Activated CD4-positive, alpha-beta T cell treated with anti-CD3 and anti-CD28 coated beads, Interleukin-2, amount 10 ng/mL, durations not matched to agents 24 days and 14 days (primary cell): Measurements from ENCODE around the gene AIF1L. TPM values are rescaled to one million over a fixed set of nuclear protein-coding genes. Genes with fewer than 3 reads are reported as not detected.
"Not testable (repeated sequence)": the region's sequence is repeated elsewhere in the genome, so short reads cannot be mapped to it uniquely, and the experiment has no call there.

Experiments
- DNase-seq: peaks from one replicate; pipeline ENCODE4 v3.0.0; 2022
- H3K27ac Mint-ChIP-seq: one replicate; pipeline ENCODE4 v1.8.0; 2022; ENCODE audit warnings: mild to moderate bottlenecking, mixed read lengths
- H3K27me3 Mint-ChIP-seq: one replicate; pipeline ENCODE4 v1.8.0; 2022; ENCODE audit warnings: mixed read lengths
- H3K36me3 Mint-ChIP-seq: one replicate; pipeline ENCODE4 v1.8.0; 2022; ENCODE audit warnings: low read depth, mild to moderate bottlenecking, mixed read lengths
- H3K4me1 Mint-ChIP-seq: one replicate; pipeline ENCODE4 v1.8.0; 2021; ENCODE audit warnings: mixed read lengths
- H3K4me3 Mint-ChIP-seq: one replicate; pipeline ENCODE4 v1.8.0; 2022; ENCODE audit warnings: mild to moderate bottlenecking, moderate library complexity, mixed read lengths
- H3K9me3 Mint-ChIP-seq: one replicate; pipeline ENCODE4 v1.8.0; 2021; ENCODE audit warnings: mixed read lengths
- intact Hi-C: fragments of 100-400 bp; cut with micrococcal nuclease; formaldehyde crosslinking; loops from one replicate; pipeline ENCODE4 v1.15.1; 2023
- total RNA-seq: library from RNA; stranded (reverse); gene quantifications from 2 replicates; pipeline ENCODE4 v1.2.3, GENCODE V29; 2022

The AIF1L gene
- total RNA-seq, 1 donor from 2014 or later, result 0.72 TPM

GRCh38 chr9:131140112-131140511, 43.8 kb downstream of the AIF1L start:
- H3K4me1 Mint-ChIP-seq, result no peaks in the 10 kb centered on the region
- no peak for DNase-seq
- H3K4me3 Mint-ChIP-seq, result no peak overlapping the region
- intact Hi-C loops, result no loop called here
- H3K36me3 Mint-ChIP-seq, result peaks cover 62% of the 10 kb centered on the region
- no peaks in the 10 kb centered on the region for H3K27me3 Mint-ChIP-seq
- no peak overlapping the region for H3K27ac Mint-ChIP-seq
- H3K9me3 Mint-ChIP-seq, result no peaks in the 10 kb centered on the region

- H3K27ac Mint-ChIP-seq, result no peak overlapping the region
Observed at GRCh38 chr9:131140550-131140949, 44.2 kb downstream of the AIF1L start.

GRCh38 chr9:131142160-131142559, 45.8 kb downstream of the AIF1L start:
- no peak overlapping the region for H3K4me3 Mint-ChIP-seq
- no peaks in the 10 kb centered on the region for H3K4me1 Mint-ChIP-seq
- intact Hi-C loops, result no loop called here
- H3K9me3 Mint-ChIP-seq, result no peaks in the 10 kb centered on the region
- H3K36me3 Mint-ChIP-seq, result peaks cover 66% of the 10 kb centered on the region
- DNase-seq, result no peak
- H3K27me3 Mint-ChIP-seq, result no peaks in the 10 kb centered on the region
- H3K27ac Mint-ChIP-seq, result no peak overlapping the region

More at GRCh38 chr9:131140550-131140949, 44.2 kb downstream of the AIF1L start:
- Mint-ChIP-seq H3K4me1 (no peaks in the 10 kb centered on the region), H3K9me3 (no peaks in the 10 kb centered on the region), H3K27me3 (no peaks in the 10 kb centered on the region), H3K36me3 (peaks cover 65% of the 10 kb centered on the region), H3K4me3 (no peak overlapping the region)
- no peak for DNase-seq
- intact Hi-C loops, result no loop called here

GRCh38 chr9:131144201-131144600, 47.9 kb downstream of the AIF1L start:
- no peaks in the 10 kb centered on the region for H3K9me3 Mint-ChIP-seq
- H3K36me3 Mint-ChIP-seq, result peaks cover 68% of the 10 kb centered on the region
- intact Hi-C loops, result no loop called here
- no peak for DNase-seq
- no peaks in the 10 kb centered on the region for H3K27me3 Mint-ChIP-seq
- H3K4me3 Mint-ChIP-seq, result no peak overlapping the region
- H3K27ac Mint-ChIP-seq, result no peak overlapping the region
- peaks cover under 1% of the 10 kb centered on the region for H3K4me1 Mint-ChIP-seq

GRCh38 chr9:131145245-131145644, 48.9 kb downstream of the AIF1L start:
- Mint-ChIP-seq H3K36me3 (peaks cover 70% of the 10 kb centered on the region), H3K27ac (no peak overlapping the region), H3K4me3 (no peak overlapping the region), H3K27me3 (no peaks in the 10 kb centered on the region), H3K9me3 (no peaks in the 10 kb centered on the region), H3K4me1 (peaks cover 3% of the 10 kb centered on the region)
- intact Hi-C loops, result no loop called here
- no peak for DNase-seq

- DNase-seq, result no peak
- peaks cover 69% of the 10 kb centered on the region for H3K36me3 Mint-ChIP-seq
- no peak overlapping the region for H3K4me3 Mint-ChIP-seq
- no peaks in the 10 kb centered on the region for H3K9me3 Mint-ChIP-seq
- H3K27ac Mint-ChIP-seq, result no peak overlapping the region
- peaks cover 3% of the 10 kb centered on the region for H3K4me1 Mint-ChIP-seq
- H3K27me3 Mint-ChIP-seq, result no peaks in the 10 kb centered on the region
- intact Hi-C loops, result no loop called here
Observed at GRCh38 chr9:131146186-131146585, 49.9 kb downstream of the AIF1L start.

GRCh38 chr9:131148276-131148675, 51.9 kb downstream of the AIF1L start:
- peaks cover 3% of the 10 kb centered on the region for H3K4me1 Mint-ChIP-seq
- intact Hi-C loops, result no loop called here
- no peaks in the 10 kb centered on the region for H3K27me3 Mint-ChIP-seq
- peaks cover 73% of the 10 kb centered on the region for H3K36me3 Mint-ChIP-seq
- no peak overlapping the region for H3K27ac Mint-ChIP-seq
- no peak for DNase-seq
- H3K4me3 Mint-ChIP-seq, result no peak overlapping the region
- H3K9me3 Mint-ChIP-seq, result no peaks in the 10 kb centered on the region

- H3K4me1 Mint-ChIP-seq, result peaks cover 3% of the 10 kb centered on the region
- no peaks in the 10 kb centered on the region for H3K27me3 Mint-ChIP-seq
- H3K4me3 Mint-ChIP-seq, result no peak overlapping the region
- intact Hi-C loops, result no loop called here
- H3K9me3 Mint-ChIP-seq, result no peaks in the 10 kb centered on the region
- DNase-seq, result no peak
- no peak overlapping the region for H3K27ac Mint-ChIP-seq
- peaks cover 73% of the 10 kb centered on the region for H3K36me3 Mint-ChIP-seq
Observed at GRCh38 chr9:131148966-131149687, 52.8 kb downstream of the AIF1L start.

GRCh38 chr9:131149688-131150053, 53.3 kb downstream of the AIF1L start:
- H3K27ac Mint-ChIP-seq, result no peak overlapping the region

GRCh38 chr9:131153595-131153994, 57.3 kb downstream of the AIF1L start:
- peaks cover 65% of the 10 kb centered on the region for H3K36me3 Mint-ChIP-seq
- H3K4me1 Mint-ChIP-seq, result peaks cover 8% of the 10 kb centered on the region
- no peaks in the 10 kb centered on the region for H3K9me3 Mint-ChIP-seq
- intact Hi-C loops, result no loop called here
- DNase-seq, result no peak
- H3K27ac Mint-ChIP-seq, result no peak overlapping the region
- H3K4me3 Mint-ChIP-seq, result no peak overlapping the region
- H3K27me3 Mint-ChIP-seq, result no peaks in the 10 kb centered on the region

More at GRCh38 chr9:131149688-131150053, 53.3 kb downstream of the AIF1L start:
- no peaks in the 10 kb centered on the region for H3K9me3 Mint-ChIP-seq
- H3K27me3 Mint-ChIP-seq, result no peaks in the 10 kb centered on the region
- H3K4me3 Mint-ChIP-seq, result no peak overlapping the region
- intact Hi-C loops, result no loop called here
- peaks cover 3% of the 10 kb centered on the region for H3K4me1 Mint-ChIP-seq
- peaks cover 73% of the 10 kb centered on the region for H3K36me3 Mint-ChIP-seq
- DNase-seq, result no peak

- DNase-seq, H3K4me1 Mint-ChIP-seq, H3K4me3 Mint-ChIP-seq, intact Hi-C loops, H3K27ac Mint-ChIP-seq, H3K9me3 Mint-ChIP-seq, H3K27me3 Mint-ChIP-seq: not testable (repeated sequence)
- peaks cover 61% of the 10 kb centered on the region for H3K36me3 Mint-ChIP-seq
Observed at GRCh38 chr9:131158673-131159072, 62.3 kb downstream of the AIF1L start.

GRCh38 chr9:131160416-131161112, 64.2 kb downstream of the AIF1L start:
- Mint-ChIP-seq H3K36me3 (peaks cover 56% of the 10 kb centered on the region), H3K4me3 (no peak overlapping the region), H3K27me3 (no peaks in the 10 kb centered on the region), H3K27ac (no peak overlapping the region), H3K4me1 (peaks cover 4% of the 10 kb centered on the region), H3K9me3 (no peaks in the 10 kb centered on the region)
- DNase-seq, result no peak
- intact Hi-C loops, result no loop called here

- H3K9me3 Mint-ChIP-seq, result no peaks in the 10 kb centered on the region
- H3K4me1 Mint-ChIP-seq, result peaks cover 2% of the 10 kb centered on the region
- H3K27me3 Mint-ChIP-seq, result no peaks in the 10 kb centered on the region
- no peak for DNase-seq
- H3K4me3 Mint-ChIP-seq, result no peak overlapping the region
- H3K36me3 Mint-ChIP-seq, result peaks cover 57% of the 10 kb centered on the region
- intact Hi-C loops, result no loop called here
- no peak overlapping the region for H3K27ac Mint-ChIP-seq
Observed at GRCh38 chr9:131161585-131161984, 65.3 kb downstream of the AIF1L start.

- H3K27ac Mint-ChIP-seq, result no peak overlapping the region
- peaks cover 61% of the 10 kb centered on the region for H3K36me3 Mint-ChIP-seq
- peaks cover 2% of the 10 kb centered on the region for H3K4me1 Mint-ChIP-seq
- H3K9me3 Mint-ChIP-seq, result no peaks in the 10 kb centered on the region
- no peak for DNase-seq
- H3K27me3 Mint-ChIP-seq, result no peaks in the 10 kb centered on the region
- intact Hi-C loops, result no loop called here
- H3K4me3 Mint-ChIP-seq, result no peak overlapping the region
Observed at GRCh38 chr9:131162886-131163285, 66.6 kb downstream of the AIF1L start.
